ENCODE measurements around the gene PRPF40A.

PRPF40A gene

DNA sequence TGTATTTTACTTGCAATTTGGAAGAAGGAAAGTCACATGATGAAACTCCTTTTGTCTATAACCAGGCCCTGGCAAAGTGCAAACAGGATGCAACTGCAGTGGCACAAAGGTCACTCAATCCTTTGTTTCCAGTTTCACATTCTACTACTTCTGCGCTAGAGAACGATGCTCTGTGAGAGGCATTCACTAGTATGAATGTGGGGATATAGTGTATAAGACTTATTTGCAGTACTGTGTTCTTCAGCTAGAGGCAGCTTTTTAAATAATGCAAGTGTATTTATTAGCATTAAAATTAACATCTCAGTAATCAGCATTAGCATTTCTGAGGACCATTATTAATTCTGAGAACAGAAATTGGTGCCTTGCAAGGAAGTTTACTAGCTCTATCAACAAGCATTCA lies 68.9 kb downstream of the PRPF40A start:
- H3K27me3 ChIP-seq (ENCODE audit: insufficient read depth, low read length): no peaks in the 10 kb centered on the region
- peaks cover 60% of the 10 kb centered on the region for H3K36me3 ChIP-seq (ENCODE audit: insufficient read depth, low read depth, low read length)
- no peak overlapping the region for H3K27ac ChIP-seq (ENCODE audit: low read length)

DNA sequence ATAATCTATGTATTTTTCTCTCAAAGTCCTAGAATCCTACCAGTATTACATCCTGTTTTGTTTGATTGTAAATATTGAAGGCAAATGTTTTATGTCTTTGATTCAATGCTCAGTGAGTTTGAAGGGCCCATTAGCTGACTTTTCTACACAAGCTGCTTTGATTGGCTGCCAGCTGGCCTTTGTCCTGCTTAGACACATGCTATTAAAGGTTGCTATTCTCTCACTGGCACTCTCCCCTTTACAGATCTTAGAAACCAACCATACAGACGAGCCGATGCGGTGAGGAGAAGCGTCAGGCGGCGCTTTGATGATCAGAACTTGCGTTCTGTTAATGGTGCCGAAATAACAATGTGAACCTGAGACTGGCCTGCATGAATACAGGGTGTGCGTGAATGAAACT lies 69.7 kb downstream of the PRPF40A start:
- H3K27ac ChIP-seq (ENCODE audit: low read length): no peak overlapping the region

More for the DNA sequence above, 68.9 kb downstream of the PRPF40A start:
- no peaks in the 10 kb centered on the region for H3K9me3 ChIP-seq (ENCODE audit: insufficient read depth, low read depth, low read length)
- H3K4me3 ChIP-seq (ENCODE audit: low read length): no peak overlapping the region
- H3K9ac ChIP-seq (ENCODE audit: low read depth, low read length): no peak overlapping the region
- peaks cover 8% of the 10 kb centered on the region; the same call in 1 of the 2 replicates for H3K4me1 ChIP-seq (ENCODE audit: insufficient read depth, low read length)

DNA sequence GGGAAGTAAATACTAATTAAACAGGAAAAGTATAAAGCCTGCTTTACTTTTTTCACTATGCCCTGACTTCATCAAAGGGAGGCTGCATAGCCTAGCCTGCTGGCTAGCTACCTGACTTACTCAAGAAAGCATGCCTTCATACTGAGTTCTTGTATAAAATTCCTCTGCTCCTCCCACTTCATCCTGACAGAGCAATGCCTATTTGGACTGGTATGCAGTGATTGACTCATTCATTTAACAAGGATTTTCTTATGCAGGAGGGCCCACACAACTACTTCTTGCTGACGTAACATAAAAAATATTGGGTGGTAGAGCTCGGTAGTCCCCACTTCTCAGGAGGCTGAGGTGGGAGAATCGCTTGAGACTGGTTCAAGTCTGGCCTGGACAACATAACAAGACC lies 70.5 kb downstream of the PRPF40A start:
- no peak overlapping the region for H3K27ac ChIP-seq (ENCODE audit: low read length)
- H3K9me3 ChIP-seq (ENCODE audit: insufficient read depth, low read depth, low read length): no peaks in the 10 kb centered on the region
- peaks cover 56% of the 10 kb centered on the region for H3K36me3 ChIP-seq (ENCODE audit: insufficient read depth, low read depth, low read length)
- peaks cover 8% of the 10 kb centered on the region; the same call in 1 of the 2 replicates for H3K4me1 ChIP-seq (ENCODE audit: insufficient read depth, low read length)
- H3K4me3 ChIP-seq (ENCODE audit: low read length): no peak overlapping the region
- no peak overlapping the region for H3K9ac ChIP-seq (ENCODE audit: low read depth, low read length)
- no peaks in the 10 kb centered on the region for H3K27me3 ChIP-seq (ENCODE audit: insufficient read depth, low read length)

More for the DNA sequence above, 69.7 kb downstream of the PRPF40A start:
- Histone ChIP-seq H3K4me1 (ENCODE audit: insufficient read depth, low read length) (peaks cover 8% of the 10 kb centered on the region; the same call in 1 of the 2 replicates), H3K4me3 (ENCODE audit: low read length) (no peak overlapping the region), H3K9me3 (ENCODE audit: insufficient read depth, low read depth, low read length) (no peaks in the 10 kb centered on the region), H3K9ac (ENCODE audit: low read depth, low read length) (no peak overlapping the region), H3K27me3 (ENCODE audit: insufficient read depth, low read length) (no peaks in the 10 kb centered on the region), H3K36me3 (ENCODE audit: insufficient read depth, low read depth, low read length) (peaks cover 59% of the 10 kb centered on the region)

DNA sequence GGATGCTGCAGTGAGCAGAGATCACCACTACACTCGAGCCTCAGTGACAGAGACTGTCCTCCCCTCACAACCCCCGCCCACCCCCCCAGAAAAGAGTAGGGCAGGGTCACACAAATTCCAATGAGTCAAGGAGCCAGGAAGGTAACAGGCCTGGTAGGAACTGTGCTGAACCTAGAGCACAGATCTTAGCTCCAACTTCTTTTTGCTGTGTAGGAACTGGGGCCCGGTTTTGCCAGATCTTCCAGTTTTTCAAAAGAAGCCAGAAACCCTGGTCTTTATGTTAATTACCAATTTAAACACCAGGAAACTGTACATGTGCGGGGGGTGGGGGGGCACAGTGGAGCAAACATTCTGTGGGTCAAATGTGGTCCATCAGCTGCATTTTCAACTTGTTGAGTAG lies 71.0 kb downstream of the PRPF40A start:
- no peak overlapping the region for H3K9ac ChIP-seq (ENCODE audit: low read depth, low read length)
- H3K27ac ChIP-seq (ENCODE audit: low read length): no peak overlapping the region
- H3K36me3 ChIP-seq (ENCODE audit: insufficient read depth, low read depth, low read length): peaks cover 58% of the 10 kb centered on the region
- no peak overlapping the region for H3K4me3 ChIP-seq (ENCODE audit: low read length)
- no peaks in the 10 kb centered on the region for H3K9me3 ChIP-seq (ENCODE audit: insufficient read depth, low read depth, low read length)
- peaks cover 8% of the 10 kb centered on the region; the same call in 1 of the 2 replicates for H3K4me1 ChIP-seq (ENCODE audit: insufficient read depth, low read length)
- H3K27me3 ChIP-seq (ENCODE audit: insufficient read depth, low read length): no peaks in the 10 kb centered on the region

DNA sequence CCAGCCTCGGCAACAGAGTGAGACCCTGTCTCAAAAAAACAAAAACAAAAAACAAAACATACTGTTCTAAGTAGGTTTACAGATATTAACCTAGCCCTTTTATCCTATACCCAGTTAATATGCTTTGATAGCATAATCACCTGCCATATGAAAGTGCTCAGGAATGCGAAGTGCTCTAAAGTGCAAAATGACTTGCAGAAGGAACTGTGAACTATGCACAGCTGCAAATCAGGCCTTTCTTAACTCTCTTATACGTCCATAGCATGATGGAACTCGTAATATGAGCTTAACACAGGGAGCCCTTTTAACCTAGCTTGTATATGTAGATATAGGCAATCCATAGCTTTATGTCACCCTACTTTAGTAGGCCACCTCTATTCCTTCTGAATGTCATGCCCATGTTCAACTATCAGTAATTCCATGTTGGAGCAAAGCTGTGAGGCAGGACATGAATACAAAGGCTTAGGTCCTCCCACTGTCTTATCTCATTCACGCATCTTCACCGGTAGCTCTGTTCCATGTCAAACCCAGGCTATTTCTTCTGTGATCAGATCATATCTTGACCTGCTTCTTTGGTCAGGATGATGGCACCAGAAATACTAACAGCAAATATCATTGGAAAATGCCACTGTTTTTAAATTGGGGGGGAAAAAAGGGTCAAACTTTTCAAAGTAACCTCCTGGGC lies 72.9 kb downstream of the PRPF40A start:
- H3K4me1 ChIP-seq (ENCODE audit: insufficient read depth, low read length): peaks cover 4% of the 10 kb centered on the region; the same call in 1 of the 2 replicates
- H3K36me3 ChIP-seq (ENCODE audit: insufficient read depth, low read depth, low read length): peaks cover 66% of the 10 kb centered on the region

DNA sequence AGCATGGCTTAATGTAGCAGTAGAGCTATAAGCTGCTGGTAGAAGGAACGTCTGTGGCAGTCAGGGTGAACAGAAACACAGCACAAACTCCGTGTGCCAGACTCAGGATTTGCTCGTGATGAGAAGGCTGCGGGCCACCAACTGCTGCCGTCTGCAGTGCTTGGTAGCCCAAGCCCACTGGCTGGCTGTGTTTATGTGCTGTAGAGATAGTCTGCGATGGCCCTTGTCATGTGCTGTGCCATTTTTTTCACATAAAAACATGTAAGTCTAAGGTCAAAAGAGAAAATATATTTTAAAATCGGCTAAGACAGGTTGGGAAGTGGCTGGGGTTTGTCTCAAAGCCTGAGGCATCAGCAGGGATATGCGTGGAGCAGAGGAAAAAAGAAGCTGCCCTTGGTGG lies 78.7 kb downstream of the PRPF40A start:
- Histone ChIP-seq H3K27me3 (ENCODE audit: insufficient read depth, low read length) (no peaks in the 10 kb centered on the region), H3K27ac (ENCODE audit: low read length) (no peak overlapping the region), H3K9ac (ENCODE audit: low read depth, low read length) (no peak overlapping the region), H3K9me3 (ENCODE audit: insufficient read depth, low read depth, low read length) (no peaks in the 10 kb centered on the region), H3K4me3 (ENCODE audit: low read length) (no peak overlapping the region), H3K36me3 (ENCODE audit: insufficient read depth, low read depth, low read length) (peaks cover 75% of the 10 kb centered on the region), H3K4me1 (ENCODE audit: insufficient read depth, low read length) (no peaks in the 10 kb centered on the region)

More for the DNA sequence above, 72.9 kb downstream of the PRPF40A start:
- Histone ChIP-seq H3K27me3 (ENCODE audit: insufficient read depth, low read length) (no peaks in the 10 kb centered on the region), H3K9ac (ENCODE audit: low read depth, low read length) (no peak overlapping the region), H3K4me3 (ENCODE audit: low read length) (no peak overlapping the region), H3K27ac (ENCODE audit: low read length) (no peak overlapping the region), H3K9me3 (ENCODE audit: insufficient read depth, low read depth, low read length) (no peaks in the 10 kb centered on the region)

DNA sequence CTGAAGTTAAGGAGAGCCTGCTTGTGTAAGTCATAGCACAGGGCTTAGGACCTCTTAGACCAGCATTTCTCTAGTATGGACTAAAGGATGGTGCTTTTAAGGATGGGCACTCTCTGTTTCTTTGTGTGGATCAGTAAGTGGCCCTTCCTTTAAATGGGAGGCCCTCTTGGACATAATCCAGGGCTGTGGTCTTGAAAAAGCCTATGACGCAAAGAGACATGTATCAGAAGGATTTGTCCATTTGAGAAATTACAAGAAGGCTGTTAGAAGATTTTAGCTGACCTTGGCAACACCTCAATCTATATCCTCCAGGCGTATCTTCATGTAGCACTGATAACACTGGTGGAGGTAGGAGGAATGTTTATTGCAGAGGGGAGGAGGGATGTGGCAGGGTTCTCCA lies 79.2 kb downstream of the PRPF40A start:
- no peaks in the 10 kb centered on the region for H3K27me3 ChIP-seq (ENCODE audit: insufficient read depth, low read length)
- H3K9ac ChIP-seq (ENCODE audit: low read depth, low read length): no peak overlapping the region
- H3K4me3 ChIP-seq (ENCODE audit: low read length): no peak overlapping the region
- no peak overlapping the region for H3K27ac ChIP-seq (ENCODE audit: low read length)
- no peaks in the 10 kb centered on the region for H3K9me3 ChIP-seq (ENCODE audit: insufficient read depth, low read depth, low read length)
- H3K36me3 ChIP-seq (ENCODE audit: insufficient read depth, low read depth, low read length): peaks cover 75% of the 10 kb centered on the region
- no peaks in the 10 kb centered on the region for H3K4me1 ChIP-seq (ENCODE audit: insufficient read depth, low read length)

DNA sequence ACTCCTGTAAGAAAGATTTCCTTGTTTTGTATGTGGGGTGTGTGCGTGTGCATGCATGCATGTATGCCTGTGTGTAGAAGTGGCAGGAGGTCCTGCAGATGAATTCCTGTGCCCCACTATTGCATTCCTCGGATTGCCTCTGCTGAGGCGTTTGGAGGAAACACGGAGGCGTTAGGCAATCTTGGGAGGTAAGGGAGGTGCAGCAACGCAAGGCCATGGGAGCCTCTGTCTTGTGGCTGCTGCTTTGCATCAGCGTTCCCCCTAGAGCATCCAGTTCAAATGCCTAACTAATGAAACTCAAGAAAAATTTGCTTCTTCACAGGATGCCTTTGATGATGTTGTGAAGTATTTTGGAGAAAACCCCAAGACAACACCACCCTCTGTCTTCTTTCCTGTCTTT lies 80.0 kb downstream of the PRPF40A start:
- Histone ChIP-seq H3K27ac (ENCODE audit: low read length) (no peak overlapping the region), H3K36me3 (ENCODE audit: insufficient read depth, low read depth, low read length) (peaks cover 79% of the 10 kb centered on the region), H3K9ac (ENCODE audit: low read depth, low read length) (no peak overlapping the region), H3K4me1 (ENCODE audit: insufficient read depth, low read length) (no peaks in the 10 kb centered on the region), H3K4me3 (ENCODE audit: low read length) (no peak overlapping the region), H3K27me3 (ENCODE audit: insufficient read depth, low read length) (no peaks in the 10 kb centered on the region), H3K9me3 (ENCODE audit: insufficient read depth, low read depth, low read length) (no peaks in the 10 kb centered on the region)

DNA sequence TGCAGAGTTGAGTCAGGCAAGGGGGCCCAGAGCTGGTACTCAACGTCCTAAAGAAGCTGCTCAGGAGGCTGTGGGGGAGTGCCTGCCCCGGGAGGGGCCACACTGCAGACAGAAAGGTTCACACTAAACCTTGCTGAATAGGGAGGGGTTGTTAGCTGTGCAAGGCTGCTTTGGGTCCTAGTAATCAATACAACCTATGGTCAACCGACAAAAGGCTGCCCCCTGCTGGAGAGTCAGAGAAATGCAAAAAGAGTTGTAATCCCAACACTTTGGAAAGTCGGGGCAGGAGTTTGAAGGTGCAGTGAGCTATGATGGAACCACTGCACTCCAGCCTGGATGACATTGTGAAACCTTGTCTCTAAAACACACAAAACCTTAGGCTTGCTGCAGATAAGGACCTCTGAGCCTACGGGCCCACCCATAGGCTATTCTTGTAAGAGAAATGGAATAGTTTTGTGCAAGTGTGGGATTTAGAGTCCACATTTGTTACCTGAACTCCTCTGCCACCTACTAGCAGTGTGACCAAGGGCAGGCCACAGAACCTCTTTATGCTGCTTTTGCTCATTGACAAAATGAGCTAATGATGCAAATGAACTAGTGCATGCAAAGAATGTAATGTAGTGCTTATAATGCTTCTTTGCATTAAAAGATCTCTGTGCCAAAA lies 81.5 kb downstream of the PRPF40A start:
- H3K36me3 ChIP-seq (ENCODE audit: insufficient read depth, low read depth, low read length): peaks cover 78% of the 10 kb centered on the region

DNA sequence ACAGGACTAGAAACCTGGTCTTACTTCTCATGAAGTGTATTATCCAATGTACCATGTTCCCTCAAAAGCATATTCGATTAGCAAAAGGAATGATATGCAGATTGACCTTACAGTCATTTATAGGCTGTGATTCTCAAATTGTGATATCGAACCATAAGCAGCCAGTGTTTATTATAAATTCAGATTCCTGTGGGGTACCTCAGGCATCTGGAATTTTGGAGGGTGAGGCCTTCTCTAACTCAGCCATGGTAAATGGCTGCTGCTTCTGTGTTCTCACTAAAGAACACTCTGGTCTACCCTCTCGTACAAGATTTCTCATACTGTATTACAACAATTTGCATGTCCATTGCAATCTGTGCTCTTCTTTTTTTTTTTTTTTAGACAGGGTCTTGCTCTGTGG lies 84.5 kb downstream of the PRPF40A start:
- H3K27me3 ChIP-seq (ENCODE audit: insufficient read depth, low read length): no peaks in the 10 kb centered on the region
- H3K9ac ChIP-seq (ENCODE audit: low read depth, low read length): no peak overlapping the region
- H3K4me1 ChIP-seq (ENCODE audit: insufficient read depth, low read length): no peaks in the 10 kb centered on the region
- H3K4me3 ChIP-seq (ENCODE audit: low read length): no peak overlapping the region
- no peak overlapping the region for H3K27ac ChIP-seq (ENCODE audit: low read length)
- H3K9me3 ChIP-seq (ENCODE audit: insufficient read depth, low read depth, low read length): no peaks in the 10 kb centered on the region
- peaks cover 77% of the 10 kb centered on the region for H3K36me3 ChIP-seq (ENCODE audit: insufficient read depth, low read depth, low read length)

More for the DNA sequence above, 81.5 kb downstream of the PRPF40A start:
- H3K4me3 ChIP-seq (ENCODE audit: low read length): no peak overlapping the region
- H3K27ac ChIP-seq (ENCODE audit: low read length): no peak overlapping the region
- H3K9ac ChIP-seq (ENCODE audit: low read depth, low read length): no peak overlapping the region
- no peaks in the 10 kb centered on the region for H3K9me3 ChIP-seq (ENCODE audit: insufficient read depth, low read depth, low read length)
- H3K27me3 ChIP-seq (ENCODE audit: insufficient read depth, low read length): no peaks in the 10 kb centered on the region
- H3K4me1 ChIP-seq (ENCODE audit: insufficient read depth, low read length): no peaks in the 10 kb centered on the region

DNA sequence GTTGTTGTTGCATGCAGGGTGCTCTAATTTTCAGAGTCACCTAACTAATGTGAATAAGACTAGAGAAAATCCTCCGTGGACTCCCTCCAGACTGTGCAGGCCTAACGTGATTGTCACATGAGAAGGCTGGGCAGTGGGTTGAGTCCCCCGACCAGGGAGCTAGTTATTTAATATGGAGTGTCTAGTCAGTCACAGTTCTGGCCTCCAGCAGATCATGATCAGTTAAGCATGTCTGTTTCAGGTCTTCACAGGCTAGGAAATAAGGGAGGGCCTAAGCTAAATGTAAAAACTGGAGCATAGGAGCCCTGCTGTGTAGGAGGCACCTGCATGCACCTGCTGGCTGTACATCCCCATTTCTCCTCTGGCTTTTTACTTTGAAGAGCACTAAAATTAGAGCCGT lies 86.8 kb downstream of the PRPF40A start:
- Histone ChIP-seq H3K27me3 (ENCODE audit: insufficient read depth, low read length) (no peaks in the 10 kb centered on the region), H3K36me3 (ENCODE audit: insufficient read depth, low read depth, low read length) (peaks cover 74% of the 10 kb centered on the region), H3K4me3 (ENCODE audit: low read length) (no peak overlapping the region), H3K9ac (ENCODE audit: low read depth, low read length) (no peak overlapping the region), H3K4me1 (ENCODE audit: insufficient read depth, low read length) (no peaks in the 10 kb centered on the region), H3K9me3 (ENCODE audit: insufficient read depth, low read depth, low read length) (no peaks in the 10 kb centered on the region), H3K27ac (ENCODE audit: low read length) (no peak overlapping the region)

DNA sequence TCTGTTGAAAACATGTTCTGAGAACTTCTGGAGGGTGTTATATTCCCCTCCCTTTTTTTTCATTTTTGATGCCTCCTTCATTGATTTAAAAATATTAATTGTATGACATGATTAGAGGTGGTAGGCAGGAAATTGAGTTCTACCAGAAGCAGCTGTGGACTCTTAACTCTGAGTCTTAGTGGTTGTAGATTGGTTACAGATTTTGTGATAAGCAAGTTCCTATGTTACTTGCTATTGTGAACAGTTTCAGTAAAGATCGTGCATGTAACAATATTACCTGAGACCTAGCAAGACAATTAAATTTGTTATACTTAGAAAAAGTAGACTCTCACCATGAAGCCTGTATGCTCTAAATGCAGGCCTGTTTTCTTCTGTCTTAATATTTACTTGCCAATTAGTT lies 88.1 kb downstream of the PRPF40A start:
- Histone ChIP-seq H3K27me3 (ENCODE audit: insufficient read depth, low read length) (no peaks in the 10 kb centered on the region), H3K9me3 (ENCODE audit: insufficient read depth, low read depth, low read length) (no peaks in the 10 kb centered on the region), H3K27ac (ENCODE audit: low read length) (no peak overlapping the region), H3K36me3 (ENCODE audit: insufficient read depth, low read depth, low read length) (peaks cover 83% of the 10 kb centered on the region), H3K4me1 (ENCODE audit: insufficient read depth, low read length) (no peaks in the 10 kb centered on the region), H3K4me3 (ENCODE audit: low read length) (no peak overlapping the region), H3K9ac (ENCODE audit: low read depth, low read length) (no peak overlapping the region)
